GM10266 (cell line): Measurements from ENCODE around the gene LSAMP.

ENCODE experiments used
- DNase-seq: peaks from one replicate; pipeline ENCODE4 v3.0.0; 2012; ENCODE audit errors: extremely low spot score
- TF ChIP-seq, protein P1 (sequence below): IDR thresholded peaks from 2 replicates; pipeline ENCODE4 v1.5.1; 2012; ENCODE audit warnings: mild to moderate bottlenecking, low read depth; ENCODE audit not compliant: control insufficient read depth, insufficient read depth; ENCODE audit errors: missing control alignments

Gene LSAMP

DNA sequence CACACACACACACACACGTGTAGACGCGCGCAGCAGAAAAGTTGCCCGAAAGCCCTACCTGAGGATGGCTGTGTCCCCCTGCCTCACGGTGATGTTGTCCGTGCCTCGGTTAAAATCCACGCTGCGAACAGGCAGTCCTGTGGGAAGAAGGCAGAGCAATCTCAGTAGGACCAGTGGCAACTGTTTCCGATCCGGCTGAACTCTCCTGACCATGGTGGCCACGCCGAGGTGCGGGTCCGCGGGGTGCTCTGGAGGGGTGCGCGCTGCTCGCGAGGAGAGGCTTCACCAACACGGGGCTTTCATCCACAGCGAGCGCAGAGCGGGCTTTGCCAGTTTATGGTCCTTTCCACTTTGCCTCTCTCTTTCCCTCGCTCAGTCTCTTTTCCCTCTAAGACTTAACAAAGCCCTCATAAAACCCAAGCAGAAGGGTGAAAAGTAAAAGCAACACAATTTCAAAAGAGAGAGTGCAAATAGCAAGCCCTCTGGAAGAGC is 422 bp downstream of the LSAMP start:
- TF ChIP-seq, protein P1, sequence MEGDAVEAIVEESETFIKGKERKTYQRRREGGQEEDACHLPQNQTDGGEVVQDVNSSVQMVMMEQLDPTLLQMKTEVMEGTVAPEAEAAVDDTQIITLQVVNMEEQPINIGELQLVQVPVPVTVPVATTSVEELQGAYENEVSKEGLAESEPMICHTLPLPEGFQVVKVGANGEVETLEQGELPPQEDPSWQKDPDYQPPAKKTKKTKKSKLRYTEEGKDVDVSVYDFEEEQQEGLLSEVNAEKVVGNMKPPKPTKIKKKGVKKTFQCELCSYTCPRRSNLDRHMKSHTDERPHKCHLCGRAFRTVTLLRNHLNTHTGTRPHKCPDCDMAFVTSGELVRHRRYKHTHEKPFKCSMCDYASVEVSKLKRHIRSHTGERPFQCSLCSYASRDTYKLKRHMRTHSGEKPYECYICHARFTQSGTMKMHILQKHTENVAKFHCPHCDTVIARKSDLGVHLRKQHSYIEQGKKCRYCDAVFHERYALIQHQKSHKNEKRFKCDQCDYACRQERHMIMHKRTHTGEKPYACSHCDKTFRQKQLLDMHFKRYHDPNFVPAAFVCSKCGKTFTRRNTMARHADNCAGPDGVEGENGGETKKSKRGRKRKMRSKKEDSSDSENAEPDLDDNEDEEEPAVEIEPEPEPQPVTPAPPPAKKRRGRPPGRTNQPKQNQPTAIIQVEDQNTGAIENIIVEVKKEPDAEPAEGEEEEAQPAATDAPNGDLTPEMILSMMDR = no peak
- no peak for DNase-seq

DNA sequence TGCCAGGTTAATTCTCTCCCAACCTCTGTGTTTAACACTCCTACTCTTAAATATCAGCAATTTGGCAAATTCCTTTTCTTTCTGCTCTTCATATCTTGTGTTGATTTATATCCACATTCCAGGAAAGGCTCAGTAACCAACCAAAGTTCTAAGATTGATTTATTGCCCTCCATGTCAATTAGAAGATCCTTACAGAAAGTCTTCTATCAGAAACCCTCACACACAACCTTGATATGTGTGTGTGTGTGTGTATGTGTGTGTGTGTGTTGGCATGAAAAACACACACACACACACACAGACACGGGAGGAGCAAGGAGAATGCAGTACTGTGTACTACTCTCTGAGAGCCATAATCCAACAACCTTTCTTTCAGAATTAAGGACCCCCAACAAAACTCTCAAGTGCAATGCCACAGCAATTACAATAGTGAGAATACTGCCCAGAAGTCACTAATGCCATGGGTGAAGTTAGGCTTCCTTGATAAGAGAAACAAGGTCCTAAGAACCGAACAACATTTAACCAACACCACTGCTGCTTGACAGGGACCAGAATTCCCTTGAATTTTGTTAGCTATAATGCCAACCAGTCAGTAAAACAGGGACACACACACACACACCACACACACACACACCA is 1.1 kb downstream of the LSAMP start:
- TF ChIP-seq, protein P1 = no peak
- no peak for DNase-seq

DNA sequence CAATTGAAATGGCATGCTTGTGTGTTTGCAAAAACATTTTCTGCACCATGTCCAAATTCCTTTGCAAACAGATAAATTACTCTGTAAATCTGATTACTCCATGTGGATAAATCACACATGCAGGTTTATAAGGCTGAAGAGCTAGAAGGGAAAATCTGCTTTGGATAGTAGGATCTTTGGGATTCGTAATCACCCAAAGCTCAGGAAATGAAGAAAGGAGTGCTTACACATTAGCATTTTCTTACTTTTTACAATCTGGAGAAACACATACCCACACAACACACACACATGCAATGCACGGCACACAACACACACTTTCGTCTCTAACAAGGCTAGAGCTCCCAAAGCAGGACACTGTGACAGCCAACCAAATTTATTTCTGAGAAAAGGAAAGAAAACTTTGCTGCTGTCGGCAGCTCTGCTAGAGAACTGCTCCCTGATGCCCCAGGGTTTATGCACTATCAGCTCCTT is 2.1 kb downstream of the LSAMP start:
- TF ChIP-seq, protein P1 = no peak
- DNase-seq = no peak

DNA sequence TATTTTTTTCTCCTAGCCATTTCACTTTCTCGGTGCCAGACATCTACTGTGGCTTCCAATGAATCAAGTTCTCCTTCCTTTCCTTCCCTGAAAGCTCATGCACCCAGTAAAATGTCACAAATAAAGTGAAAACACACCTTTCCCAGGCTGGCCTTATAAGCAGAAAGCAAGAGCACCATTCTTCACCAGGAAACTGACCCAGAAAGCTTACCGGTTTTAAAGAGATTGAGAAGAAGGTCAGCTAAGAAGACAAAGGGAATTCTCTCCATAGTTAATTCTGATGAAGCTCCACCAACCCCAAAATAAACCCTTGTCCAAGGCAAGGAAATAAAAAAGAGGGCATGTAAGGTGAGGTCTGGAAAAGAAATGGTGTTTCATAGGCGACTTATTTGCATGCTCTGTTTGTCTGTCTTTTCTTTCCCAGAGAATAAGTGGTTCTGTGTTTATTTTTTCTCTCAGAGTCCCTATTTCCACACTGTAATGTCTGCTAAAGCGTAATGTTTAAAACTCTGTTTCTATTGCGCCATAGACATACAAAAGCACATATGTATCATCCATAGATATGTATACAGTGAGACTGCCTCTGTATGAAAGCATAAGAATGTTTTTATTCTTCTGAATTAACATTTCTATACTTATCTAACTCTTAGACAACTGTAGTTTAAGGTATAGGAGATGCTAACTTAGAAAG is 2.8 kb downstream of the LSAMP start:
- no peak for DNase-seq
- TF ChIP-seq, protein P1 = no peak

DNA sequence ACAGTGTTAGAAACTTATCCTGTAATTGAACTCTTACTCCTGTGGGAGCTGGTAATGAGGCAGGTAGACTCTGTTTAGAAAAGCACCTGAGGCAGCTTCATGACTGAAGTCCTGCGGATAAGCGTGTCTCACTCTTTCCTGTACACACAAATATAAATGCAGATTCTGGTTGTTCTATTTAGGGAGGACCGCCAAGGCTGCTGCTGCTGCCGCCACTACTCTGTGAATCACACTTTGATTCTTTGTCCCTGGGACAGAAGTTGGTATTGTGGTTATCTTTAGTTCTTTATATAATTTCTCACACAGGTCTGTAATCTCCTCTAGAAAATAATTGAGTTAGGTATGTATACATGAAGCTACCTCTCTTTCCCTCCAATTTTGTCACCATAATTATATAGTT is 3.6 kb downstream of the LSAMP start:
- DNase-seq = no peak
- TF ChIP-seq, protein P1 = no peak

DNA sequence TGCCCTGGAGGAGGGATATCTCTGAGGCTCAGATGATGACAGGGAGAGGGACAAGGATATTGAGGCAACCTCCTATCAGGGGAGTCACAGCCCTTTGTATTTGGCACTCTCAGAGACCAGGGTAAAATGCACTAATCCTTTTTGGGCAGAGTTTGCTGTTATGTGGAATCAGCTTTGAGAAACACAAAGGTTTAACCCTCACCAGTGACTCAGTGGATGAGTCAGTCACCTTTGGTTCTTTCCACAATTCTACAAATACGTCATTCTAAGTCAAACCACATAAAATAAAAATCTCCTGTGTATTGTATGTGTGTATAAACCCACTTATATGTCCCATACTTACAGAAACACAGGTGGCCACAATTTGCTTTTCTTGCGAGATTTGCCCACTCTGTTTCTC is 5.1 kb downstream of the LSAMP start:
- no peak for DNase-seq
- TF ChIP-seq, protein P1 = no peak

DNA sequence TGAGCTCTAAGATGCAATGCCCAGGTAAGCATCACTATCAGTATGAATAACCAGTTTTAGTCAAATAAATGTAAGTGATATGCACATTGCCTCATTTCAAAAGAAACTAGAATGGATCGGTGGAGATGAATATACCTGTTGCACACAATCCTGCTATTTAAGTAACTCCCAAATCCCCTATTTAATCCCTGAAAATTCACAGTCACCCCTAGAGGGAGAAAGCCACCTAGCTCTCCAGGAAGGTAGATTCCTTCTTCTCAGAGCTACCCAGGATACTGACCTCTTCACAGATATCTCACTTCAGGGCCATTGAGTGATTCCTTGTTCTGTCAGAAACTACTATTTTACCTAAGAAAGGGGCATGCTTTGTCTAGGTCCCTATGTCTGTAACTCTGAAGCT is 11.7 kb downstream of the LSAMP start:
- DNase-seq = no peak
- TF ChIP-seq, protein P1 = no peak
